ENCODE data around the gene CMTM7.

DNA sequence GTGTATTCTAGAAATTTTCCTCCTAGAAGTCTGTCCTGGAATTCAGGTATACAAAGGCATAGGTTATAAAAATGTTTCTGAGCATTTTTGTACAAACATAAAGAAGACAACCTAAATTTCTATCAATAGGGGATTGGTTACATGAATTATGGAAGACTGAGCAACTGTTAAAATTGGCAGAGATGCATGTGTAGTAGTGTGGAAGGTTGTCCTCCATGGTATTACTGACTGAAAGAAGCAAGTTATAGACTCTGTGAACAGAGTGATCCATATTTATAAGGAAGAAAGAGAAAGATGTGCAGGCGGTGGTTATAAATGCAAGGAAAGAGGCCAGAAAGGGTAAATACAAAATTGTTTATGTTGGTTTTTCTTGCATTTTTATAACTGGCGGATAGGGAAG lies 38.3 kb upstream of the CMTM7 start:
- TF ChIP-seq, protein P1, sequence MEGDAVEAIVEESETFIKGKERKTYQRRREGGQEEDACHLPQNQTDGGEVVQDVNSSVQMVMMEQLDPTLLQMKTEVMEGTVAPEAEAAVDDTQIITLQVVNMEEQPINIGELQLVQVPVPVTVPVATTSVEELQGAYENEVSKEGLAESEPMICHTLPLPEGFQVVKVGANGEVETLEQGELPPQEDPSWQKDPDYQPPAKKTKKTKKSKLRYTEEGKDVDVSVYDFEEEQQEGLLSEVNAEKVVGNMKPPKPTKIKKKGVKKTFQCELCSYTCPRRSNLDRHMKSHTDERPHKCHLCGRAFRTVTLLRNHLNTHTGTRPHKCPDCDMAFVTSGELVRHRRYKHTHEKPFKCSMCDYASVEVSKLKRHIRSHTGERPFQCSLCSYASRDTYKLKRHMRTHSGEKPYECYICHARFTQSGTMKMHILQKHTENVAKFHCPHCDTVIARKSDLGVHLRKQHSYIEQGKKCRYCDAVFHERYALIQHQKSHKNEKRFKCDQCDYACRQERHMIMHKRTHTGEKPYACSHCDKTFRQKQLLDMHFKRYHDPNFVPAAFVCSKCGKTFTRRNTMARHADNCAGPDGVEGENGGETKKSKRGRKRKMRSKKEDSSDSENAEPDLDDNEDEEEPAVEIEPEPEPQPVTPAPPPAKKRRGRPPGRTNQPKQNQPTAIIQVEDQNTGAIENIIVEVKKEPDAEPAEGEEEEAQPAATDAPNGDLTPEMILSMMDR (IDR thresholded peaks at IDR 0.05; ENCODE audit: low read depth, low read length), result no peak
- TF ChIP-seq POLR2A (IDR thresholded peaks at IDR 0.05; ENCODE audit: extremely low read depth, insufficient read length) (no peak), MYC (IDR thresholded peaks at IDR 0.05; ENCODE audit: low read depth, low read length) (no peak)
- TF ChIP-seq, protein P2, sequence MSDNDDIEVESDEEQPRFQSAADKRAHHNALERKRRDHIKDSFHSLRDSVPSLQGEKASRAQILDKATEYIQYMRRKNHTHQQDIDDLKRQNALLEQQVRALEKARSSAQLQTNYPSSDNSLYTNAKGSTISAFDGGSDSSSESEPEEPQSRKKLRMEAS (IDR thresholded peaks at IDR 0.05; ENCODE audit: low read depth, low read length), result no peak
